HUDEP-2 (cell line): ENCODE results near the gene THBS3.
"Not testable (repeated sequence)": the region's sequence is repeated elsewhere in the genome, so short reads cannot be mapped to it uniquely, and the experiment has no call there.

Experiments
- DNase-seq, 76 experiments: peaks; one replicate each; lab custom pipeline; 2025; ENCODE audit not compliant: unreplicated experiment in 76 of 76; lab: John Stamatoyannopoulos, UW

THBS3 gene

DNA sequence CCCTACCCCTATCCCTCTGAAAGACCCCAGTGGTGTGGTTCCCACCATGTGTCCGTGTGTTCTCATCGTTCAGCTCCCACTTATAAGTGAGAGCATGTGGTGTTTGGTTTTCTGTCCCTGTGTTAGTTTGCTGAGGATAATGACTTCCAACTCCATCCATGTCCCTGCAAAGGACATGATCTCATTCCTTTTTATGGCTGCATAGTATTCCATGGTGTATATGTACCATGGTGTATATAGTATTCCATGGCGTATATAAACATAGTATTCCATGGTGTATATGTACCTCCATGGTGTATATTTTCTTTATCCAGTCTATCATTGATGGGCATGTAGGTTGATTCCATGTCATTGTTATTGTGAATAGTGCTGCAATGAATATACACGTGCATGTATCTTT lies 43.9 kb downstream of the THBS3 start:
- not testable (repeated sequence) for DNase-seq

DNA sequence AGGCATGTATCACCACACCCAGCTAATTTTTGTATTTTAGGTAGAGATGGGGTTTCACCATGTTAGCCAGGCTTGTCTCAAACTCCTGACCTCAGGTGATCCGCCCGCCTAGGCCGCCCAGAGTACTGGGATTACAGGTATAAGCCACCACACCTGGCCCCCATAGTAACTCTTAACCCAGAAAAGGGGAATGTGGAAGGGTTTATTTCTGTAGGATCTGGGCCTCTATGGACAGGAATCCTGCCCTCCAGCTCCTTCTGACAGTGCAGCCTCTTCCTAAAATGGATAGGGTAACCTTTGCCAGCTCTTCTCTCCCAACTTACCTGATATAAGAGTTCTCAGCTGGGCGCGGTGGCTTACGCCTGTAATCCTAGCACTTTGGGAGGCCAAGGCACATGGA lies 45.1 kb downstream of the THBS3 start:
- DNase-seq: not testable (repeated sequence)

DNA sequence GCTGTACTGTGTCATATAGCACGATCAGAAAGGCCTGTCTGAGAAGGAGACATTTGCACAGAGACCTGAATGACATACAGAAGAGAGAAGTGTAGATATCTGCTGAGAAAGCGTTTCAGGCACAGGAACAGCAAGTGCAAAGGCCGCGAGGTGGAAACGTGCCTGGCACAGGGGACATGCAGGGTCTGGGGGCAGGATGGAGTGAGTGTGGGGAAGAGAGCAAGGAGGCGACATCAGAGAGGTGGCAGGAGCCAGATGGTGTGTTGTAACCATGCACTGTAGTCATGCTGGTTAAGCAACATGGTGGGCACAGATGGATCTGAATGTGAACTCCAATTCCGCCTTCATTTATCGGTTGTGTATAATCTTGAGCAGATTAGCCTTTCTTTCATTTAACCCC lies 47.6 kb downstream of the THBS3 start:
- no peak for DNase-seq

DNA sequence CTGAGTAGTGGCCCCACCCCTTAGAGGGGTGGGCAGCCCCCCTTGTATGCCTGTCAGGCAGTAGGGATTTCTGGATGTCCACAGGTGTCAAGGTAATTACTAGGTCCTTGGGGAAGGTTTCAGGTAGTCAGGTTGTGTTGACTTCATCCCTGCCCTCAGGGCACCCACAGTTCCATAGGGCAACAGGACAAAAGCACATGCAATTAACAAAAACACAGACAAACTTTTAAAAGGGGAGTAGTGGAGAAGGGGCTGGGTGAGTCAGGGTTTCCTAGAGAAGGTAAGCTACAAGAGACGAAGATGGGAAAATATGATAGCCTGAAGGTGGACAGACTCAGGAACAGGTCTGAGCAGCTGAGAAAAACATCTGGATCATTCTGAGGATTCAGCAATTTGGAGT lies 48.7 kb downstream of the THBS3 start:
- DNase-seq: no peak

DNA sequence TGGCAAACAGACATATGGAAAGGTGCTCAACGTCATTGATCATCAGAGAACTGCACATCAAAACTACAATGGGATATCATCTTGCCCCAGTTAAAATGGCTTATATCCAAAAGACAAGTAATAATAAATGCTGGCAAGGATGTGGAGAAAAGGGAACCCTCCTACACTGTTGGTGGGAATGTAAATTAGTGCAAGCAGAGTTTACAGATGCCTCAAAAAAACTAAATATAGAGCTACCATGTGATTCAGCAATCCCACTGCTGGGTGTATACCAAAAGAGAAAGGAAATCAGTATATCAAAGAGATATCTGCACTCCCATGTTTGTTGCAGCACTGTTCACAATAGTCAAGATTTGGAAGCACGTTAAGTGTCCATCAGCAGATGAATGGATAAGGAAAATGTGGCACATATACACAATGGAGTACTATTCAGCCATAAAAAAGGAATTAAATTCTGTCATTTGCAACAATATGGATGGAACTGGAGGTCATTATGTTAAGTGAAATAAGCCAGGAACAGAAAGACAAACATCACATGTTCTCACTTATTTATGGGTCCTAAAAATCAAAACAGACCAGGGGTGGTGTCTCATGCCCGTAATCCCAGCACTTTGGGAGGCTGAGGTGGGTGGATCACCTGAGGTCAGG lies 51.6 kb downstream of the THBS3 start:
- not testable (repeated sequence) for DNase-seq
